Measurements from ENCODE around the gene ELMO3.

Gene ELMO3

GRCh38 chr16:67183627-67184452, 15.1 kb upstream of the ELMO3 start, which contains the start of gene MATCAP1:
MATCAP1 (minus strand) TSS chr16:67183963; CDS start chr16:67180610, 3,353 bp downstream.
- DNase-seq, result peak; percentile 95

GRCh38 chr16:67184453-67184994, 14.4 kb upstream of the ELMO3 start:
- DNase-seq, result no peak

GRCh38 chr16:67184995-67185650, 13.8 kb upstream of the ELMO3 start:
- DNase-seq, result peak; percentile 95

- DNase-seq, result no peak
Measured at GRCh38 chr16:67185651-67186134, 13.2 kb upstream of the ELMO3 start.

GRCh38 chr16:67186550-67186950, 12.4 kb upstream of the ELMO3 start:
- no peak for DNase-seq

- DNase-seq, result no peak
Measured at GRCh38 chr16:67187175-67187890, 11.6 kb upstream of the ELMO3 start.

GRCh38 chr16:67188323-67188722, 10.6 kb upstream of the ELMO3 start:
- no peak for DNase-seq

- DNase-seq, result no peak
Measured at GRCh38 chr16:67188798-67189197, 10.1 kb upstream of the ELMO3 start.

- DNase-seq, result no peak
Measured at GRCh38 chr16:67190041-67190440, 8.9 kb upstream of the ELMO3 start, which contains the start of gene EXOC3L1. EXOC3L1 (minus strand) TSS chr16:67190136; CDS start chr16:67189676, 460 bp downstream.

GRCh38 chr16:67190448-67191399, 8.2 kb upstream of the ELMO3 start:
- no peak for DNase-seq

- DNase-seq, result peak; percentile 55
Measured at GRCh38 chr16:67191411-67191994, 7.4 kb upstream of the ELMO3 start.

GRCh38 chr16:67191995-67192681, 6.8 kb upstream of the ELMO3 start, which contains the start of gene E2F4:
E2F4 (plus strand) TSS chr16:67192155; CDS start chr16:67192228, 73 bp downstream.
- peak; percentile 93 for DNase-seq

GRCh38 chr16:67192781-67193361, 6.1 kb upstream of the ELMO3 start:
- DNase-seq, result no peak

- DNase-seq, result no peak
Measured at GRCh38 chr16:67193536-67193935, 5.4 kb upstream of the ELMO3 start.

GRCh38 chr16:67194260-67194659, 4.7 kb upstream of the ELMO3 start:
- no peak for DNase-seq

GRCh38 chr16:67195676-67196075, 3.3 kb upstream of the ELMO3 start:
- no peak for DNase-seq

GRCh38 chr16:67196881-67197280, 2.0 kb upstream of the ELMO3 start:
- DNase-seq, result no peak

- DNase-seq, result no peak
Measured at GRCh38 chr16:67197704-67198103, 1.2 kb upstream of the ELMO3 start.

- DNase-seq, result no peak
Measured at GRCh38 chr16:67198238-67198734, 645 bp upstream of the ELMO3 start.

GRCh38 chr16:67199808-67200198, 872 bp downstream of the ELMO3 start:
- DNase-seq, result no peak
